Endothelial cell of umbilical vein (primary cell): ENCODE measurements around the gene SLC20A1. TPM values are rescaled to one million over a fixed set of nuclear protein-coding genes. Genes with fewer than 3 reads are reported as not detected.

Source experiments
- BruUV-seq: library from RNA; stranded (reverse); fragments of 400-500 nt; replicated peaks from 2 replicates; lab custom pipeline; 2021; lab: Mats Ljungman, UMichigan
- CTCF ChIA-PET: fragments of 300-600, 350-600 bp; sonication (Branson Sonifier 250); formaldehyde crosslinking; loops from one replicate; lab custom pipeline; 2021; ENCODE audit warnings: antibody characterized with exemption, inconsistent platforms; lab: Charles Lee
- POLR2A ChIA-PET: fragments of 300-600, 350-600 bp; sonication (Branson Sonifier 250); formaldehyde crosslinking; loops from one replicate; lab custom pipeline; 2021; ENCODE audit warnings: antibody characterized with exemption, inconsistent platforms; lab: Charles Lee
- DNase-seq: peaks from one replicate; pipeline ENCODE4 v3.0.0-alpha.2; 2011; ENCODE audit warnings: low read depth, low spot score
- FAIRE-seq: peaks from 2 replicates; lab custom pipeline; 2011; peaks lifted over from hg19 to GRCh38; lab: Jason Lieb, UNC
- H2AFZ ChIP-seq: 2 replicates; pipeline ENCODE4 v1.6.0; 2012; ENCODE audit warnings: low read depth, low read length, control low read depth, inconsistent platforms
- H3K27ac ChIP-seq: 2 replicates; pipeline ENCODE4 v1.5.1; 2011; ENCODE audit warnings: low read depth, mild to moderate bottlenecking, control low read depth, low read length, moderate library complexity; ENCODE audit not compliant: insufficient read depth
- H3K27me3 ChIP-seq, 2 experiments: 2 replicates each; pipeline versions ENCODE4 v1.6.0 to v1.6.1; 2011; ENCODE audit warnings: low read length in 2 of 2, mixed read lengths in 1 of 2; ENCODE audit not compliant: control insufficient read depth in 2 of 2, insufficient read depth in 2 of 2
- H3K36me3 ChIP-seq, 2 experiments: 2 replicates in 1 of 2; 3 replicates in 1 of 2; pipeline ENCODE4 v1.5.1; 2011; ENCODE audit warnings: low read length in 2 of 2, mild to moderate bottlenecking in 1 of 2, moderate library complexity in 1 of 2; ENCODE audit not compliant: control insufficient read depth in 2 of 2, insufficient read depth in 2 of 2; ENCODE audit errors: extremely low read depth in 1 of 2
- H3K4me1 ChIP-seq: 3 replicates; pipeline ENCODE4 v1.5.1; 2011; ENCODE audit warnings: mild to moderate bottlenecking, low read length; ENCODE audit not compliant: control insufficient read depth, insufficient read depth; ENCODE audit errors: extremely low read depth
- H3K4me2 ChIP-seq: 2 replicates; pipeline ENCODE4 v1.6.1; 2011; ENCODE audit warnings: low read length, control low read depth, mixed read lengths; ENCODE audit not compliant: insufficient read depth
- H3K4me3 ChIP-seq, 3 experiments: fragments of 200-600 bp in 1 of 3; sonication (generic), shearing (Covaris generic) in 1 of 3; replicated peaks in 1 of 3; 2 replicates each; pipeline ENCODE4 v1.5.1; 2011 to 2016; ENCODE audit warnings: control low read depth in 3 of 3, low read length in 3 of 3, mild to moderate bottlenecking in 2 of 3, inconsistent platforms in 1 of 3, low read depth in 1 of 3, moderate library complexity in 1 of 3; ENCODE audit not compliant: insufficient read depth in 1 of 3
- H3K79me2 ChIP-seq: 2 replicates; pipeline ENCODE4 v1.6.0; 2012; ENCODE audit warnings: low read length, inconsistent platforms; ENCODE audit not compliant: control insufficient read depth, insufficient read depth
- H3K9ac ChIP-seq: replicated peaks from 2 replicates; pipeline ENCODE3; 2011; ENCODE audit warnings: low read length, control low read depth; ENCODE audit not compliant: insufficient read depth; ENCODE audit errors: extremely low read depth
- H3K9me1 ChIP-seq: replicated peaks from 3 replicates; pipeline ENCODE4 v1.6.0; 2011; ENCODE audit warnings: mild to moderate bottlenecking, low read length; ENCODE audit not compliant: control insufficient read depth, insufficient read depth; ENCODE audit errors: extremely low read depth
- H3K9me3 ChIP-seq: replicated peaks from 2 replicates; pipeline ENCODE4 v1.5.1; 2012; ENCODE audit warnings: low read length, inconsistent platforms; ENCODE audit not compliant: control insufficient read depth, insufficient read depth
- H4K20me1 ChIP-seq: replicated peaks from 2 replicates; pipeline ENCODE3; 2011; ENCODE audit warnings: mild to moderate bottlenecking, low read length; ENCODE audit not compliant: control insufficient read depth, insufficient read depth; ENCODE audit errors: extremely low read depth
- CTCF ChIP-seq, 2 donors: IDR thresholded peaks; 1 replicate in 1 of 2; 2 replicates in 1 of 2; pipeline ENCODE4 v1.5.1; 2011; ENCODE audit warnings: low read length in 2 of 2, mild to moderate bottlenecking in 2 of 2, moderate library complexity in 2 of 2, control low read depth in 1 of 2, inconsistent platforms in 1 of 2, low read depth in 1 of 2; ENCODE audit not compliant: insufficient read depth in 1 of 2; ENCODE audit errors: extremely low read depth in 1 of 2
- EZH2 ChIP-seq: IDR thresholded peaks from 2 replicates; pipeline ENCODE4 v1.6.1; 2012; ENCODE audit warnings: borderline replicate concordance, low read depth, mild to moderate bottlenecking, moderate library complexity, low read length, inconsistent platforms; ENCODE audit not compliant: severe bottlenecking
- FOS ChIP-seq: IDR thresholded peaks from 2 replicates; pipeline ENCODE4 v1.6.1; 2011; ENCODE audit warnings: mild to moderate bottlenecking, low read length, moderate library complexity, borderline replicate concordance; ENCODE audit not compliant: insufficient read depth
- GATA2 ChIP-seq: IDR thresholded peaks from 2 replicates; pipeline ENCODE4 v1.7.0; 2011; ENCODE audit warnings: low read depth, mild to moderate bottlenecking, moderate library complexity, mixed read lengths, low read length; ENCODE audit not compliant: insufficient read length, insufficient read depth
- JUN ChIP-seq: IDR thresholded peaks from 2 replicates; pipeline ENCODE4 v1.6.1; 2011; ENCODE audit warnings: borderline replicate concordance, low read depth; ENCODE audit not compliant: insufficient read length, insufficient read depth
- MAX ChIP-seq: IDR thresholded peaks from 2 replicates; pipeline ENCODE4 v1.6.1; 2011; ENCODE audit not compliant: insufficient read depth, insufficient read length
- MYC ChIP-seq: IDR thresholded peaks from one replicate; pipeline ENCODE4 v1.6.1; 2011; ENCODE audit warnings: mild to moderate bottlenecking, low read depth, low read length
- POLR2A ChIP-seq: IDR thresholded peaks from 2 replicates; pipeline ENCODE4 v1.6.1; 2012; ENCODE audit warnings: low read depth, mild to moderate bottlenecking, control low read depth, low read length
- POLR2AphosphoS5 ChIP-seq: IDR thresholded peaks from 2 replicates; pipeline ENCODE4 v1.6.1; 2012; ENCODE audit warnings: low read depth, mild to moderate bottlenecking, control low read depth, low read length, moderate library complexity; ENCODE audit not compliant: insufficient read depth
- dilution Hi-C: fragments of 300-500 bp; cut with MboI; formaldehyde crosslinking; loops from one replicate; pipeline ENCODE4 v1.15.0; 2019; ENCODE audit warnings: low sequenced_read_pairs; ENCODE audit not compliant: extremely low pct_ligation_motif_present
- intact Hi-C: fragments of 100-400 bp; cut with micrococcal nuclease; formaldehyde crosslinking; loops from one replicate; pipeline ENCODE4 v1.10.0; 2022
- polyA plus RNA-seq, 4 experiments: library from polyadenylated mRNA; depleted of rRNA in 3 of 4; stranded (reverse) in 3 of 4; unstranded in 1 of 4; fragments of >200 nt; gene quantifications; 2 replicates each; pipeline versions ENCODE4 v1.2.1 to v1.2.3, GENCODE V29; 2011 to 2012; ENCODE audit warnings: missing spikeins in 1 of 4
- total RNA-seq: library from RNA; stranded (reverse); gene quantifications from 2 replicates; pipeline ENCODE4 v1.2.3, GENCODE V29; 2021

Gene SLC20A1
- total and polyA plus RNA-seq, 2 donors (not counting 3 experiments of a cell fraction or from before 2014, with no cell fraction given), result 52.7 to 149 TPM

GRCh38 chr2:112674229-112674628 lies 28.5 kb downstream of the SLC20A1 start:
- POLR2A ChIA-PET, result no interaction called here
- CTCF ChIA-PET, result interaction anchor here (0.6 to 6.6 kb wide), 7 partner anchors 11 to 165 kb away, joined by 3 to 34 read pairs (median 4); no protein-coding TSS in a partner anchor
- intact Hi-C loops, result loop anchor here (1.0 to 2.0 kb wide), 3 partner anchors 10 to 47 kb away; no protein-coding TSS in a partner anchor
- TF ChIP-seq MYC (no peak), MAX (no peak), JUN (no peak), POLR2AphosphoS5 (peak; percentile 56), CTCF (IDR thresholded peaks at IDR 0.05; ENCODE audit: extremely low read depth in 1 of 2, insufficient read depth in 1 of 2, low read depth in 1 of 2, low read length in 2 of 2) (no peak), GATA2 (peak; percentile 44), FOS (peak; percentile 33), POLR2A (no peak), EZH2 (no peak)
- H2AFZ ChIP-seq, result peak overlapping the region; percentile 41
- dilution Hi-C loops, result no loop called here
- BruUV-seq, result no TSS peak
- FAIRE-seq (peak; percentile 85), DNase-seq (peak; percentile 85)
- H3K79me2 ChIP-seq, result no peaks in the 10 kb centered on the region
- H3K9ac ChIP-seq, result no peak overlapping the region
- H3K4me2 ChIP-seq, result peak overlapping the region; percentile 18
- H3K4me1 ChIP-seq, result peaks cover 33% of the 10 kb centered on the region
- peak overlapping the region; percentile 67 for H3K27ac ChIP-seq
- H4K20me1 ChIP-seq, result no peaks in the 10 kb centered on the region
- no peaks in the 10 kb centered on the region for H3K27me3 ChIP-seq
- no peaks in the 10 kb centered on the region for H3K9me1 ChIP-seq
- no peaks in the 10 kb centered on the region for H3K9me3 ChIP-seq
- H3K4me3 ChIP-seq, result no peak overlapping the region
- no peaks in the 10 kb centered on the region for H3K36me3 ChIP-seq
